HG02938 (cell line): ENCODE data around the gene RCL1.
"Not testable (repeated sequence)": the region's sequence is repeated elsewhere in the genome, so short reads cannot be mapped to it uniquely, and the experiment has no call there.

Experiments used
- ATAC-seq: cut with Tn5 transposase; IDR thresholded peaks from one replicate; pipeline ENCODE4 v1.9.1; 2021; ENCODE audit warnings: mild to moderate bottlenecking, moderate library complexity; ENCODE audit not compliant: unreplicated experiment

Gene RCL1

DNA sequence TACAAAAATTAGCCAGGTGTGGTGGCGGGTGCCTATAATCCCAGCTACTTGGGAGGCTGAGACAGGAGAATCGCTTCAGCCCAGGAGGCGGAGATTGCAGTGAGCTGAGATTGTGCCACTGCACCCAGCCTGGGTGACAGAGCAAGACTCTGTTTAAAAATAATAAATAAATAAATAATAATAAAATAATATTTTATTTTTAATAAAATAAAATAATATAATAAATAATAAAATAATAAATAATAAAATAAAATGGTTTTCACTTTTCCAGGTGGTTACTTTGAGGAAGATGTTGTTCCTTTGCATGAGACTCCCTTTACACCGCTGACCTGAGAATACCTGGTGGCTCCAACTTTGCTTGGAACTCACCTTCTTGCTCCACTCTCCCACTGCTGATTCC is 82.8 kb downstream of the RCL1 start:
- no peak for ATAC-seq

DNA sequence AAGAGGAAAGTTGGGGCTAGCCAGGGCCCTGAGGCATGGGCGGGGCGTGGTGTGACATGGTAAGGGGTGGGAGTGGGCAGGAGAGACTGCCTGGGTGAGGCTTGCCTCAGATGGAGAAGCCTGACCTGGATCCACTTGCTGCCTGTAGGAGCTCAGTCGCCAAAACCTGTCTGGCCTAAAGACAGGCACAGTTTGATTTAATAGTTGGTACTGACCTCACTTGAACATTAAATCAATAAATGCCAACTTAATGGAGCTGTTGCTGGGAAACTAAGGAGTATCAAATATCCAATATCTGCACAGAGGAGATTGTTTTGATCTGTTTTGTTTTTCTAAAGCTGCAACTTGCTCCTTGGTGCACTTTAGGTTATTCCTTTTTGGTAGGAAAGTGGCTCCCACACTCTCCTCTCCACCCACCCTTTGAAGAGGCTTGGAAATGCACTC is 86.4 kb downstream of the RCL1 start:
- ATAC-seq: no peak

DNA sequence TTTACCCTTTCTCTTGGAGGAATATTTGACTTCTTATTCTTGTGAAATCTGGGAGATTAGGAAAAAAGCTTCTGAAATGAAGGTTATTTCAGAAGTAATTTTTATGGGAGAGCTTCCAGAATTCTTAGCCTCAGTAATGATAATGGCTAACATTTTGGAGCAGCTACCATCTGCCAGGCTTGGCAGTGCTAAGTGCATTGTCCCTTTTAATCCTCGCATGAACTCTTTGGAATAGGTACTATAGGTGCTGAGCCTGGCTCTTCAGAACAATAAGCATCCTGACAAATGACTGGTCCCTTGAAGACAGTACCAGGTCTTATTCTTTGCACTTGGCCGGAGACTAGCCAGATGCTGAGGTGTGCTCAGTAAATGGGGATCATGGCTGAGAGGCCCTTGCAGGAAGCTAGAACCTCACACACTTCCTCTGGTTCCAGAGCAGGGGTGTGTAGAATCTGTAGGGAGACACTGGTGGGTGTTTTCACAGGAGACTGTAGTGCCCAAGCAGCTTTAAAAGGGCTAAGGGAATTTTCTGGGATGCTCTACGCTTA is 90.7 kb downstream of the RCL1 start:
- no peak for ATAC-seq

DNA sequence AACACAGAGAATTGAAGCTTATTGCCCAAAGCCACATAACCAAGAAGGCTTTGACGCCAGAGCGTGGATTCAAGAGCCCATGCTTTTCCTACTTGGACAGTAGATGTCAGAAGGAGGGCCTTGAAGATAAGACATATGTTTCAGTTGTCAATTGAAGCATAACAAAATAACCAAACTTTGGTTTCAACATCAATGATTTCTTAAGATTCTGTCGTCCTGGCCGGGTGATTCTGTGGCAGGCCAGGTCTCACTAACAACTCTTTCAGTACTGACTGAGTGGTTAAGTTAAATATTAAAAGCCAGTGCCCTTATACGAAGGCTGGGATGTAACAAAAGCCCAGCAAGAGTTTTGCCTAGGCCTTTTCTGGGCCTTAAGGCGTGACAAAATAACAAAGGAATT is 94.0 kb downstream of the RCL1 start:
- ATAC-seq: peak; percentile 99

DNA sequence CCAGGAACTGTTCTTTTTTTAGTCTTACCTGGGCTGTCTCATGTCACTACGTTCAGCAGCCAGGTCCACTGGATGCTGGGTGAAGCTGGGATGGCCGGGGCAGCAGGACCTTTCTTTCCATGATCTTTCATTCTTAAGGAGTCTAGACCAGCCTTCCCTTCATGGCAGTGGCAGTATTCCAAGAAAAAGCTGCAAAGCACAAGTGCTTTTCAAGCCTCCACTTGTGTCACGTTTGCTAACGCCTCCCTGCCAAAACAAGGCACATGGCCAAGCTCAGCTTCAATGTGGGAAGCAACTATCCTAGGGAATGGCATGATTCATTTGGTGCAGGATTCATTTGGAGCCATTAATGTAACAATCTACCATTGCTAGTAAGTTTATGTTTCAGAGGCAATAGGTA is 94.8 kb downstream of the RCL1 start:
- ATAC-seq: no peak

DNA sequence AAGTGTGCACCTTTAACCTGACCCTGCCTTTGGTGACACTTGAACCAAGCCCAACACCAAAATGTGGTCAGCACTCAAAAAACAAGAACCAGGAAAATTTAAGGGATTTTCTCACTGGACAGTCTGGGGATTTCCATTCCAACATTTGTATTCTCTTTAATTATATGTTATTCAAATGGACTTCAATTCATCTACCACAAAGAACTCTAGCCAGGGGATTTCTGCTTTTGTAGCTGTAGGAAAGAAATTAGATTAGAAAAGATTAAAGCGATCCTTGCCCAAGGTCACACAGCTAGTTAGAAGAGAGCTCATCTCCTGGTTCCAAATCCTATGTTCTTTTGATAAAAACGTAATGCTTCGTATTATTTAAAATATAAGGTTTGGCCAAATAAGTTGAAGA is 97.5 kb downstream of the RCL1 start:
- no peak for ATAC-seq

DNA sequence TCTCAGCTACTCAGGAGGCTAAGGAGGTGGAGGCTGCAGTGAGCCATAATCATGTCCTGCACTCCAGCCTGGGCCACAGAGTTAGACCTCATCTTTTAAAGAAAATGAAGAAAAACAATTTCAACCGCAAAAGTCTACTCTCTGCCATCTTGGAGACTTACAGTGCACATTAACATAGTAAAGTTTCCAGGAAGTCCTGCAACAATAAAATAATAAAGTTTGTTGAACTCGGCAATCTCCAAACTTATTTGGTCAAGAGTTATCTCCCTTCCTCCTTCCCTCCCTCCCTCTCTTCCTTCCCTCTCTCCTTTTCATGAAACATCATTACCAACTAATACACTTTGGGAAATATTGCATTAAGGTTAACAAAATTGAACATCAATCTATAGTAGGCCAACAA is 98.2 kb downstream of the RCL1 start:
- no peak for ATAC-seq

DNA sequence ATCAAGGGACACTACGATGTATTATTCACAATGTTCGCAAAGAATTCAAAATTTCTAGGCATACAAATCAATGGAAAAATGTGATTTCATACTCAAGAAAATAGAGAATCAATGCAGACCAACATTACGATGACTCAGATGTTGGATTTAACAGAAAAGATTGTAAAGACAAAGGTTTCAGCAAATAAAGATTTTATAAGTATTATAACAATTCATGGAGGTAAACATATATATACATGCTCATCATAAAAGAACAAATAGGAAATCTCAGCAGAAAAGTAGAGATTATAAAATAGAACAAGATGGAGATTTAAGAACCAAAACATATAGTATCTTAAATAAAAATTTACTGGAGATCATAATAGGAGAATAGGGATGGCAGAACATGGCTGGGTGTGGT is 98.9 kb downstream of the RCL1 start:
- no peak for ATAC-seq

DNA sequence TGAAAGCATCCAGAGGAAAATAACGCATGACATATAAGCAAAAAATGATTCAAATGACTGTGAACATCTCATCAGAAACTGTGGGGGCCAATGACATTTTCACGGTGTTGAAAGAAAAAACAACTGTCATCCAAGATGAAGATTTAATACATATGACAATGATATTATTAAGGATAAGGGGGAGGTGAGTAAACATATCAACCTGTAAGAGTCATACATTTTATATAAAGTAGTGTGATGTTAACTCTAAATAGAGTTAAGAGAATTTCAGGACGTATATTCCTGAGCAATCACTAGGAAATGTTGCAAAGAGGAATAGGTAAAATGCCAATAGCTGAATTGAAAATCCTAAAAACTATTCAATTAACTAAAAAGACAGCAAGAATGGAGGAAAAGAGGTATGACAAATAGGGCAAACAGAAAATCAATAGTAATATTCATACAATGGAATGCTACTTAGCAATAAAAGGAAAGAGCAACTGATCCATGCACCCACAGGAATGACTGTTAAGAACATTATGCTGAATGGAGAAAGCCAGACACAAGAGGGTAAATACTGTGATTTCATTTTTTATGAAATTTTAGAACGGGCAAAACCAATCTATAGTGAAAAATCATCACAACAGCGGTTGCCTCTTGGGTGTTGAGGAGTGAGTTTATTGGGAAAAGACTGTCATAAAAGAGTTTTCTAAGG is 99.9 kb downstream of the RCL1 start:
- ATAC-seq: no peak

DNA sequence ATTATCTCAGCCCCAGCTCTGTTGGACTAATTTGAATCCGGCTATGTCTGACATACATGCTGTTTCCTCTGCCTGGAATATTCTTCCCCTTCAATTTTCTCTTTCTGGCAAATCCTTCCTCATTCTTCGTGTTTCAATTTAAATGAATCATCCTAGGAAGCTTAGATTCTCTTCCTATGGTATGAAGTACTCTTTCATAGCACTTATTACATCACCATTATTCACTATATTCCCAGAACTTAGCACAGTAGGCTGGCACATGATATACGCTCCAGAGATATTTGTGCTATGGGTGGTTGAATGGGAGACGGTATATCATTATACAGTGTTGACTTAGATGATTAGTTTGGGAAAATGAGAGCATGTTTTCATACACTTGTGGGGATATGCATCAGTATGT is 101.3 kb downstream of the RCL1 start:
- ATAC-seq: no peak

DNA sequence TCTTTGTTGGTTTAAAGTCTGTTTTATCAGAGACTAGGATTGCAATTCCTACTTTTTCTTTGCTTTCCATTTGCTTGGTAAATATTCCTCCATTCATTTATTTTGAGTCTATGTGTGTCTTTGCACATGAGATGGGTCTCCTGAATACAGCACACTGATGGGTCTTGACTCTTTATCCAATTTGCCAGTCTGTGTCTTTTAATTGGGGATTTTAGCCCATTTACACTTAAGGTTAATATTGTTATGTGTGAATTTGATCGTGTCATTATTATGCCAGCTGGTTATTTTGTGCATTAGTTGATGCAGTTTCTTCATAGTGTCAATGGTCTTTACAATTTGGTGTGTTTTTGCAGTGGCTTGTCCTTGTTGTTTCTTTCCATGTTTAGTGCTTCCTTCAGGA is 107.1 kb downstream of the RCL1 start:
- ATAC-seq: not testable (repeated sequence)

DNA sequence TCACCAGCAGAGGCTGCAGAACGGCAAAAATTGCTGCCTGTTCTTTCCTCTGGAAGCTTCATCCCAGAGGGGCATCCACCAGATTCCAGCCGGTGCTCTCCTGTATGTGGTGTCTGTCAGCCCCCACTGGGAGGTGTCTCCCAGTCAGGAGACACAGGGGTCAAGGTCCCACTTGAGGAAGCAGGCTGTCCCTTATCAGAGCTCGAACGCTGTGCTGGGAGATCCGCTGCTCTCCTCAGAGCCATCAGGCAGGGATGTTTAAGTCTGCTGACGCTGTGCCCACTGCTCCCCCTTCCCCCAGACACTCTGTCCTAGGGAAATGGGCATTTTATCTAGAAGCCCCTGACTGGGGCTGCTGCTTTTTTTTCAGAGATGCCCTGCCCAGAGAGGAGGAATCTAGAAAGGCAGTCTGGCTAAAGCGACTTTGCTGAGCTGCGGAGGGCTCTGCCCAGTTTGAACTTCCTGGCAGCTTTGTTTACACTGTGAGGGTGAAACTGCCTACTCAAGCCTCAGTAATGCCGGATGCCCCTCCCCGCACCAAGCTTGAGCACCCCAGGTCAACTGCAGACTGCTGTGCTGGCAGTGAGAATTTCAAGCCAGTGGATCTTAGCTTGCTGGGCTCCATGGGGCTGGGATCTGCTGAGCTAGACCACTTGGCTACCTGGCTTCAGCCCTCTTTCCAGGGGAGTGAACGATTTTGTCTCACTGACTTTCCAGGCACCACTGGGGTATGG is 108.8 kb downstream of the RCL1 start:
- ATAC-seq: not testable (repeated sequence)

DNA sequence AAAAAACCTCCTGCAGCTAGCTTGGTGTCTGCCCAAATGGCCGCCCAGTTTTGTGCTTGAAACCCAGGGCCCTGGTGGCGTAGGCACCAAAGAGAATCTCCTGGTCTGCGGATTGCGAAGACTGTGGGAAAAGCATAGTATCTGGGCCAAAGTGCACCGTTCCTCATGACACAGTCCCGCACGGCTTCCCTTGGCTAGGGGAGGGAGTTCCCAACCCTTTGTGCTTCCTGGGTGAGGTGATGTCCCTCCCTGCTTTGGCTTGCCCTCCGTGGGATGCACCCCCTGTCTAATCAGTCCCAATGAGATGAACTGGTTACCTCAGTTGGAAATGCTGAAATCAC is 109.4 kb downstream of the RCL1 start:
- no peak for ATAC-seq

DNA sequence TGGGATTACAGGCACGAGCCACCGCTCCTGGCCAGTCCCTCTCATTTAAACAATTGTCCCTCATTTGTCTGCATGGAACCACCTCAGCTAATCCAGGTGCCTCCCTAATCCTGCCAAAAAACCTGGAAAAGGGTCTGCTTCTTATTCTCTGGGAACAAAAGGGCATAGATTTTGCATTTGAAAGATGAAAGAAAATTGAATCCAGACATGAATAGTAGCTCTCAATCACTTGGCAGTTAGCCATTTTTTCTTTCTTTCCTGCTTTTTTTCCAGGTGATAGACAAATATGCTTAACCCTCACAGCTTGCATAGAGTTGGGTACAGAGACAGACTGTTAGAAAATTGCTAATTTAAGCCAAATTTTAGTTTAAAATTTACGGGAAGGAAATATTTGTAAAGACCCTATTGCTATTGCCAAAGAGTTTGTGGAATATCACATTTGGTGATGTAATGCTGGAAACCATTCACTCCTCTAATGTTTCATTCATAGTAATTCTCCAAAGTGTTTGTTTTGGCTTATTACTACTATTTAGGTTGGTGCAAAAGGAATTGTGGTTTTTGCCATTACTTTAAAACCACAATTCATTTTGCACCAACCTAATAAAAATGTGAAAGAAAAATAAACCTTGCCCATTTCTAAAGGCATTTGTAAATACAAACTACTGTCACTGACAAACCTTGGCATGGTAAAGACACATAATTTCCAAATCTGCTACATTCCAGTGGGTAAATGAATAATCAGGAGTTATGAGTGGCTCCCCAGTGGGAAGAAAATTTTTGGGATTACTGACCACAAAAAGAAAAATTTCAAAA is 111.8 kb downstream of the RCL1 start:
- ATAC-seq: no peak

DNA sequence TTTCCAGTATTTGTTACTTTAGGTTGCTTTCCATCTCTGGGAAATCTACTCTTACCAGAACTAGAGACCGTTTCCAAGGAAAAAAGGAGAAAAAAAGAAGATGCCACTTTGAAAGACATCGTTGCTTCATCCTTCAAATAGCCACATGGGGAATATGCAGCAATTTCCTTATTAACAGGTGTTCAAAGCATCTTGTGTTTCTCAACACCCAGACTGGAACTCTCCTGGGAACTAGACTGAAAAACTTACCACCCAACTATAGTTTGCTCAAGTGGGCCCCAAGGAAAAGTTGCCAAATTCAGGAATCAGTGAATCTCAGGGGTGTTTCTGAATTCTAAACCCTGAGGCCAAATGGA is 112.4 kb downstream of the RCL1 start:
- ATAC-seq: no peak
